NCI-H2196 treated with DMSO at 0.1 percent for 48 hours (cell line): ENCODE data around the gene CEP170.
"Not testable (repeated sequence)": the region's sequence is repeated elsewhere in the genome, so short reads cannot be mapped to it uniquely, and the experiment has no call there.

Experiments
- DNase-seq: peaks from one replicate; lab custom pipeline; 2025; ENCODE audit not compliant: unreplicated experiment; lab: John Stamatoyannopoulos, UW

The CEP170 gene

GRCh38 chr1:243236604-243237252, 18.4 kb downstream of the CEP170 start:
- no peak for DNase-seq

GRCh38 chr1:243234978-243235647, 20.0 kb downstream of the CEP170 start:
- no peak for DNase-seq

GRCh38 chr1:243233908-243234307, 21.2 kb downstream of the CEP170 start:
- DNase-seq = no peak

GRCh38 chr1:243230914-243231313, 24.2 kb downstream of the CEP170 start:
- DNase-seq = no peak

GRCh38 chr1:243229526-243229925, 25.6 kb downstream of the CEP170 start:
- no peak for DNase-seq

- DNase-seq = no peak
Measured at GRCh38 chr1:243227622-243228021, 27.5 kb downstream of the CEP170 start.

- no peak for DNase-seq
Measured at GRCh38 chr1:243218059-243218458, 37.0 kb downstream of the CEP170 start.

- no peak for DNase-seq
Measured at GRCh38 chr1:243217349-243217748, 37.7 kb downstream of the CEP170 start.

- no peak for DNase-seq
Measured at GRCh38 chr1:243216741-243217140, 38.3 kb downstream of the CEP170 start.

GRCh38 chr1:243215276-243215875, 39.7 kb downstream of the CEP170 start:
- not testable (repeated sequence) for DNase-seq

GRCh38 chr1:243213045-243213787, 41.9 kb downstream of the CEP170 start:
- DNase-seq = no peak

GRCh38 chr1:243211984-243212383, 43.1 kb downstream of the CEP170 start:
- not testable (repeated sequence) for DNase-seq

- not testable (repeated sequence) for DNase-seq
Measured at GRCh38 chr1:243205026-243205501, 50.0 kb downstream of the CEP170 start.

GRCh38 chr1:243204336-243204735, 50.7 kb downstream of the CEP170 start:
- not testable (repeated sequence) for DNase-seq

GRCh38 chr1:243203196-243203595, 51.9 kb downstream of the CEP170 start:
- DNase-seq = not testable (repeated sequence)

- not testable (repeated sequence) for DNase-seq
Measured at GRCh38 chr1:243201316-243201715, 53.8 kb downstream of the CEP170 start.

- DNase-seq = not testable (repeated sequence)
Measured at GRCh38 chr1:243197524-243197923, 57.6 kb downstream of the CEP170 start.

- not testable (repeated sequence) for DNase-seq
Measured at GRCh38 chr1:243193330-243193729, 61.8 kb downstream of the CEP170 start.

GRCh38 chr1:243186201-243186995, 68.7 kb downstream of the CEP170 start:
- not testable (repeated sequence) for DNase-seq

GRCh38 chr1:243184787-243185186, 70.3 kb downstream of the CEP170 start:
- not testable (repeated sequence) for DNase-seq
